Activated CD4-positive, CD25-positive, alpha-beta regulatory T cell (primary cell): ENCODE measurements around the gene NCAPG.

Source experiments
- DNase-seq, 4 experiments: peaks; one replicate each; lab custom pipeline; 2025; lab: John Stamatoyannopoulos, UW

NCAPG gene

DNA sequence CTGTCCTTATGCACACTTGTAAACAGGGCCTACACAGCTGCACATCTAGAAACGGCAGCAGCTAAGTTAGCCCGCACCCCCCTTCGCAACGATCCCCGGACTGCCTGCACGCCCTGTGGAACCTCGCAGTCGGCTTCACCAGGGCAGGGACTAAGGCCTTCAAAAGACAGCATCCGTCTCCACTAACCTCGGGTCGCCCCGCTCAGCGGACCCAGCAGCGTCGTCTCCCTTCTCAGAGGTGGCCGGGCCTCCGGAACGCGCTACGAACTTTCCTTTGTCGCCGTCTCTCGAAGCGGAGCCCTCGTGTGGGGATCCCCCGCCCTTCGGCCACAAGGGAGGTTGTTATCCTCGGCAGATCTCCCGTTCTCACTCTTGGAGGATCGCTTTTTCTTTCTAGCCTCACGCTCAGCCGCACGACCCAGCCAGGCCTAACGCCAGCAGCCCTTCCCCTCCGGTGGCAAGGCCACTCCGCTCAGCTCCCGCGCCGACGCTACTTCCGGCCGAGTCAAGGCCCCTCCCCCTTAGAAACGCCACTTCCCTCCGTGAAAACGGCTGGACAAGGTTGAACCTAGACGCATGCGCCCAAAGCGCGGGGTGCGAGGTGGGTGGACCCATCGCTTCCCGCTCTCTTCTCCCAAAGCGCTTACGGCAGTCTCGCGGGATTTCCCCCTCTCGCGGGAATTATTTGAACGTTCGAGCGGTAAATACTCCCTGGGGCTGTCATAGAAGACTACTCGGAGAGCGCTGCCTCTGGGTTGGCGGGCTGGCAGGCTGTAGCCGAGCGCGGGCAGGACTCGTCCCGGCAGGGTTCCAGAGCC is at the start of gene NCAPG, which contains the start of gene DCAF16:
TSS of gene NCAPG (plus strand) at position 720 of the 818 bp plus-strand sequence. CDS start 99 bp downstream, outside the sequence.
TSS of gene DCAF16 (minus strand) at position 498 of the 818 bp plus-strand sequence. CDS start 6,616 bp downstream, outside the sequence.
- DNase-seq = peak; percentile 95 to 99 (median 98)

DNA sequence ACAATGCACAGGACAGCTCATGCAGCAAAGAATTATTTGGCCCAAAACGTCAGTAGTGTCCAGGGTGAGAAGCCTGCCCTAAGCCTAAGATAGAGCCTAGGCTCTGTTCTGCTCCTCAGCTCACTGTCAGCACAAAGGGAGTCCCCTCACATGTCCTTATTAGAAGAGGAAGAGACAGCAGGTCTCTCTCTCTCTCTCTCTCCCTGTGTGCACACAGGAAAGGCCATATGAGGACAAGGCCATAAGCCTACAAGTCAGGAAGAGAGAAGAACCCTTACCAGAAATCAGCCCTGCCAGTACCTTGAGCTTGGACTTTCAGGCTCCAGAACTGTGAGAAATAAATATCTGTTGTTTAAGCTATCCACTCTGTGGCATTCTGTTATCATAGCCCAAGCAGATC is 49.7 kb upstream of the NCAPG start:
- DNase-seq = no peak

DNA sequence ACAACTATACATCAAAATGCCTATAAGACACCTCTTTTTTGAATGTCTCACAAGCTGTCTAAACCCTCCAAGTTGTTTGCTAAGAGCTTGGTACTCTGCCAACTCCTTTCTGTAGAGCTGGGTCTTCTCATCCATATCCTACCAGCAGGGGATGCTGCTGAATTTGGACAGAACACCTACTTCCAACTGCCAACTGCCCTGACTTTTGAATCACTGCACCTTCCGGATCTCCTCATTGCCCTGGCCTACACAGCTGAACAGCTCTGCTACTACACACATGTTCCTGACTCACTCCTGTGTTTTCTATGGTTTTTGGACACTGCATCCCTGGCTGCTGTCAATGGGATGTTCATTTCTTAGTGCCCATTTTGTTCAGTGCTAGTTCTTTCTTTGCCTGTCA is 48.1 kb upstream of the NCAPG start:
- DNase-seq = no peak

GRCh38 chr4:17763416-17763815 is 47.4 kb upstream of the NCAPG start:
- no peak for DNase-seq

DNA sequence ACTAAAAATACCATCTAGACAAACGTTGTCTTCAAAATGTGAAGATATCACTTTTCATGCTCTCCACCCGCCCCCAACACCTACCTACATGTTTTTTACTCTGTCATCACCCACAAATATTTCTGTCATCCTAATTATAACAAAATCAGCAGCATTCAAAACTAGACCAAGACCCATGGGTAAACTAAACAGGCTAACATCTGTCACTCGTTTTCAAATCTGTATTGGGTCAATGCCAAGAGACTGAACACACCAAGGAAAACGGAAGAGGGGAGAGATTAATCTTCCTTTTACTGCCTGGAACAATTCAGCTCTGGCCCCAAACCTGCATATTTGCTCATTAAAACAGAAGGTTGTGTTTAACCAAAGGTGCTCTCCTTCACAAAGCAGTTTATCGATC is 46.8 kb upstream of the NCAPG start:
- no peak for DNase-seq

DNA sequence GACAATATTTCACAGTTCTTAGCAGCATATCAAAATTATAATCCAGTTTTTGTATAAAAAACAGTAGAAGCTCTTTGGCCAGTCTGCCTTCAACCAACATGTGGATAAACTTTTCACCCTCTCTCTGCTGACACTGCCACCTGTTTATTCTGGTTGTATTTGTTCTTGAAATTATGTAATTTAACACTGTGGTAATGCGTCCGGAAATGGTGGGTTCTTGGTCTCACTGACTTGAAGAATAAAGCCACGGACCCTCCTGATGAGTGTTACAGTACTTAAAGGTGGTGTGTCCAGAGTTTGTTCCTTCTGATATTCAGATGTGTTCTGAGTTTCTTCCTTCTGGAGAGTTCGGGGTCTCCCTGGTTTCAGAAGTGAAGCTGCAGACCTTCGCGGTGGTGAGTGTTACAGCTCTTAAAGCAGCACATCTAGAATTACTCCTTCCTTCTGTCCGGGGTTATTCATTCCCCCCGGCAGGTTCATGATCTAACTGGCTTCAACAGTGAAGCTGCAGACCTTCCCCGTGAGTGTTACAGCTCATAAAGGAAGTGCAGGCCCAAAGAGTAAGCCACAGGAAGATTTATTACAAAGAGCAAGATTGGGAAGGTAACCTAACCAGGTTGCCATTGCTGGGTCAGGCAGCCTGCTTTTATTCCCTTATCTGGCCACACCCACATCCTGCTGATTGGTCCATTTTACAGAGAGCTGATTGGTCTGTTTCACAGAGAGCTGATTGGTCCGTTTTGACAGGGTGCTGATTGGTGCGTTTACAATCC is 45.1 kb upstream of the NCAPG start:
- DNase-seq = no peak

- DNase-seq = no peak
Measured at GRCh38 chr4:17766826-17767458, 43.8 kb upstream of the NCAPG start.

DNA sequence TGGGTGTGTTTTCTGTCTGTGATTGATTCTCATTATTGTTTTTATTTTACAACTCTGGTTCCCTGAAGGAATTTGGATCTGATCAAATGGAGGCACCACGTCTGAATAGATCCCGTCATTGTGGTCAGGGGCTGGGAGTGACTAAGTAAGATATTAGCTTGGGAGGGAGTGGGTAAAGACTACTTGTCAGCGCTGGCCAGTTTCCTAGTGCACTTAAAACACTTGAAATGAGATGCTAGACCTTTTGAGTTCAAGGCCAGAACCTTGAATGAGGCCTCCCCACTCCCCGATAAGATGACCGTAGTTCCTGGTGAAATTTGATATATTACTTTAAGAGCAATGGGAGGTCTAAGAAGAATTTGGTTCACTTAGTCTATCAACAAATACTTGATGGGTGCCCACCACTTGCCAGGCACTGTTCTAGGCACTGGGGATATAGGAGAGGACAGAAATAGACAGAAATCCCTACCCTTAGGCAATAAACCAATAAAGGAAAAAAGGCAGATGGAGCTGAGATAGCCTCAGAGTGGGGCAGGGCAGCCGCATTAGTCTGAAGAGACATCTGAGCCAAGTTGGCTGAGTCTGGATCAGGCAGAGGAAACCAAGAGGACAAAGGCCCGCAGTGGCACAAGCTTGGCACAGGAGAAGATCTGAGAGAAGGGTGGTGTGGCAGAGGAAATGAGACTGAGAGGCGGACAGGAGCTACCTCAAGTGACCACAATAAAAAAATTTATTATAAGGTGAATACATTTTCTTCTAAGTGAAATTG is 41.2 kb upstream of the NCAPG start:
- no peak for DNase-seq

DNA sequence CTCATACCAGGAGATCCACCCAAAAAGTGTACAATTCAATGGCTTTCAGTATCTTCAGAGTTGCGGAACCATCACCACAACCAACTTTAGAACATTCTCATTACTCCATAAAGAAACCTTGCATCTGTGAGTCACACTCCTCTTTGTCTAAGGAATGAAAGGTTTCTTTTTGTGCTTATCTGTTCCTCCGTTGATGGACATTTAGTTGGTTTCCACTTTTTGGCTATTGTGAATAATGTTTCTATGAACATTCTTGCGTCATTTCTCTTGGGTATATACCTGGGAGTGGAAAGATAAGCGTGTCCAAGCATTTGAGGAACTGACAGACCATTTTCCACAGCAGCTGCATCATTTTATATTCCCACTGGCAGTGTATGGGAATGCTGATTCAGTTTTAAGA is 39.9 kb upstream of the NCAPG start:
- DNase-seq = no peak

DNA sequence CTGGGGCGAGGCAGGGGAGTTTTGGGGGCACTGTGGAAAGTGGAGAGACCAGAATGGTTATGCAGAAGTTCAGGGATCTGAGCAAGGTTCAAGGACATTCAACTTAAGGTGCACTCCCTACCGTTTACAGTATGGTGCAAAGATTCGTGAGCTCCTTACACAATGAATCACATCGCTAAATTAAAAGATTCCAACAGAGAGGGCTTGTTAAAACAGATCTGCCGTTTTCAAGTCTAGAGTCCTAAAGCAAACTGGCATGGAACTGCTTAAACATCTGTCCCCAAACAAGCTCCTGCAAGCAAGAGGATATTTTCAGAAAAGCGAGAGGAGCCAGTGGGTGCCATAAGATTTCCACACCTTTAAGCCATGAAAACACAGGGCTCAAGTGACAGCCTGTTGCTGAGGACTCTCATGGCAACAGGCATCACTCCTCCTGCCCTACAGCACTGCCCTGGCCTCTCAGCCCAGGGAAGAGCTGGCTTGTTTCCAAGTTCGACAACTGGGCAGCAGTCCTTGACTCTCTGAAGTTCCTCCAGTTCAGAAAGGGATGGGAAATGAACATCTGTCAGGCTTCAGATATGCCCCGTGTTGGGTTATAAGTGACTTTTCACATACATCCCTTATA is 39.4 kb upstream of the NCAPG start:
- DNase-seq = no peak

DNA sequence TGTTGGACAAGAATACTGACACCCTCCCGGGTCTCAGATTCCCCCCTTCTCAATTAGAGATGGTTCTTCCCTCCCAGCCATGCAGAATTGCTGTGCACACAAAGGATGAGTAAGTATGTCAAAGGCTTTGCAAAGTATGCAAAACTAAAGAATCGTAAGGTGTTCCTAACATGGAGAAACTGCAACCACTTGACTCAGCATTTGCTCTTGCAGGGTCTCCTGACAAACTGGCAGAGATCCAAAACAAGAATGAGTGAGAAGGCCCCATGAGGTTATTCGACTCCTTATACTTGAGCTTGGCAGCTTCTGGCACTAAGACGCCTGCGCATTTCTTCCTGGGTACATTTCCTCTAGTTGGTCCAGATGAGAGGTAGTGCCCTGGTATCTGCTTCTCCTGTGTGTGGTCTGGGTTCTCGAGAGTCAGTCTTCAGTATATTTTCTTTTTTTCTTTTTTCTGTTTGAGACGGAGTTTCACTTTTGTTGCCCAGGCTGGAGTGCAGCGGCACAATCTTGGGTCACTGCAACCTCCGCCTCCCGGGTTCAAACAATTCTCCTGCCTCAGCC is 37.6 kb upstream of the NCAPG start:
- DNase-seq = no peak

DNA sequence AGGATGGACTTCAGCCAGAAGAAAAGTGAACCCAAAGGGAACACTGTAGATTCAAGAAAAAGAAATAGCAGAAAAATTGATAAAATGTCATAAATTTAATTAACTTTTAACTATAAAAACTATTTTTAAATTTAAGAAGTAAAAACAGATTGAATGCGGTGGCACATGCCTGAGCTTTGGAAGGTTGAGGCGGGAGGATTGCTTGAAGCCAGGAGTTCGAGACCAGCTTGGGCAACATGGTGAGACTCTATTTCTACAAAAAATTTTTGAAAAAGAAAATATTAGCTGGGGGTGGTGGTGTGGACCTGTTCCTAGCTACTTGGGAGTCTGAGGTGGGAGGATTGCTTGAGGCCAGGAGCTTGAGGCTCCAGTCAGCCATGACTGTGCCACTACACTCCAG is 32.3 kb upstream of the NCAPG start:
- no peak for DNase-seq

GRCh38 chr4:17780501-17781299 is 30.1 kb upstream of the NCAPG start:
- no peak for DNase-seq

GRCh38 chr4:17781300-17782287 is 29.2 kb upstream of the NCAPG start, which contains the start of gene FAM184B:
Gene FAM184B, minus strand, starts transcription at chr4:17781621. Its CDS starts 322 bp downstream, at chr4:17781299.
- DNase-seq = no peak

- no peak for DNase-seq
Measured at GRCh38 chr4:17785858-17786257, 24.9 kb upstream of the NCAPG start.

GRCh38 chr4:17786567-17786966 is 24.2 kb upstream of the NCAPG start:
- DNase-seq = no peak

DNA sequence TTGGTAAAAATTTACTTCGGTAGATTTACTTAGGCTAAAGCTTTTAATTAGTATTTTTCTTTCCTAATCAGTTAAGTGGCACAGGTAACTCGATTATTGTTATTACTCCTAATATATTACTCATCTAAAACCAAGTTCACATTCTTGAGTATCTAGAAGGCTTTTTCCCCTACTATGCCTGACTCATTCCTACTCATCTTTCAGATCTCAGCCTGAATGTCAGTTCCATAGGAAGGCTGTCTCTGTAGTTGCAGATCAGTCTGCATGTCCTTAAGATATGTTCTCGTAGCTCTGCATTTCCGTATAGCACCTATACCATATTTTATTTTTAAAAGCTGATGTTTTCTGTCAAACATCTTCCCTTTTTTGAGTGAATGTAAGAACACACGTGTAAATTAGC is 23.5 kb upstream of the NCAPG start:
- DNase-seq = no peak

DNA sequence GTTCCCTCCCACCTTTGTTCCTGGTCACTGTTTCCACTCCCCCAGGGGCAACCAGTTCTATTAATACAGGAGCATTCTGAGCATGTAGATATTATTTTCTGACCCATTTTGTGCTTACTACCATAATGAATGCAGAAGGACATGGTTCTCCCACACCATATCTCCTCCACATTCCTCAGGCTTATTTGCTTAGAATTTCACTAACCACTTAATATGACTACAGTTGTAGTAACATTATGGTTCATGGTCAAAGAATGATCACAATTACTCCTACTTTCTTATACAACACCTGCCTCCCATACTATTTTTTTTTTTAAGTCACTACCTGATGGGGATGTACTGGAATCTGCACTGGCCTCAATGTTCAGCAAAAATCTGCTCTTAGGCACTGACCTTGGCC is 21.8 kb upstream of the NCAPG start:
- no peak for DNase-seq

- DNase-seq = no peak
Measured at GRCh38 chr4:17794730-17795129, 16.0 kb upstream of the NCAPG start.
